ENCODE data around the gene DRC1.

DRC1 gene

DNA sequence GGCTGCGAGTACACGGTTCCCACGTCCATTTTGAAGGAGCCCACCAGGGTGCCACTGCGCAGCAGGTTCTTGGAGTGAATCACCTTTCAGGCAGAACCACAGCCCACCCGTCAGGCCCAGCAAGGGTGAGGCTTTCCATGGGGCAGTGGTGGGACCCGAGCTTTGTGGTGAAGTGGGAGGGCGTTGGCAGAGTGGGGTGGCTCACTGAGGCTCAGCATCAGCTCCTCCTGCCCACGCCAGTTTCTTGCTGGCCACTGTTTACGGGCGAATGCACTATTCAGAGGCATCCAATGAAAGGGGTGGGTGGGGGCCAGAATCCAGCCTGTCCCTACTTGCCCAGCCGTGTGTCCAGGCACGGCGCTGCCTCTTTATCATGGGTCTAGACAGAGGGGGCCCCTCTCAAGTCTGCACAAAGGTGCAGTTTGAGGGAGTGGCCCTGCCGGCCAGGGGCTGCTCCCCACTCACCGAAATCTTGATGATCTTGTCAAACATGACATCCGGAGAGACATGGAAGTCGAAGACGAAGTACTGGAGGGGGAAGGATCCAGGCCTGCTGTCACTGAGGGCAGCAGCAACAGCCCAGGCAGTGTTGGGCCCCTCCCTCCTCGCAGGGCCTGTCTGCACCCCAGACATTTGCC, 87.6 kb downstream of the DRC1 start:
- in situ Hi-C loops (cut with HindIII; ENCODE audit: low sequenced_read_pairs): no loop called here

DNA sequence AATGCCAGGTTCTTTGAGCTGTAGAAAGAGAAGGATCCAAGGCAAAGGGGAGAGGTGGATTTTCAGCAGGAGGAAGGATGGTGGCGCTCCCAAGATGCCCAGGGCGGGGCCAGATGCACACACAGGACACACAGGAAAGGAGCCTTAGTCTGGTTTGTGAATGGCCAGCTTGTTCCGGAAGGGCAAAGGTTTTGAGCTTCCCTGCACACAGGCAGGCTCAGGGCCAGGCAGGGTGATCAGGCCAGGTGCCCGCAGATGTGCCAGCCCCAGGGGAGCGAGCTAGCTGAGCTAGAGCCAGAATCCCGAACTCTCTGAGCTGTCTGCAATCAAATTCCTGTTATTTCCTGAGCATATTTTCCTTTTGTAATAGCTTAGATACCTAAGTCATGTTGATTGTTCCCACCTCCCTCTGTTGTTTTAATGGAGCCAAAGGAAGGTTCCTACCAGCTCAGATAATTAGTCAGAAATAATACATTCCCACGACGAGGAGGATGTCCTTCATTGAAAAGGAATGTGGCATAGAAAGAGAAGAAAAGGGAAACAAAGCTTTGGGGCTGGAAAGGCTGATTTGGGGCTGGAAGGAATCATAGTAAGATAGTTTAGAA, 89.9 kb downstream of the DRC1 start:
- in situ Hi-C loops (cut with HindIII; ENCODE audit: low sequenced_read_pairs): no loop called here

DNA sequence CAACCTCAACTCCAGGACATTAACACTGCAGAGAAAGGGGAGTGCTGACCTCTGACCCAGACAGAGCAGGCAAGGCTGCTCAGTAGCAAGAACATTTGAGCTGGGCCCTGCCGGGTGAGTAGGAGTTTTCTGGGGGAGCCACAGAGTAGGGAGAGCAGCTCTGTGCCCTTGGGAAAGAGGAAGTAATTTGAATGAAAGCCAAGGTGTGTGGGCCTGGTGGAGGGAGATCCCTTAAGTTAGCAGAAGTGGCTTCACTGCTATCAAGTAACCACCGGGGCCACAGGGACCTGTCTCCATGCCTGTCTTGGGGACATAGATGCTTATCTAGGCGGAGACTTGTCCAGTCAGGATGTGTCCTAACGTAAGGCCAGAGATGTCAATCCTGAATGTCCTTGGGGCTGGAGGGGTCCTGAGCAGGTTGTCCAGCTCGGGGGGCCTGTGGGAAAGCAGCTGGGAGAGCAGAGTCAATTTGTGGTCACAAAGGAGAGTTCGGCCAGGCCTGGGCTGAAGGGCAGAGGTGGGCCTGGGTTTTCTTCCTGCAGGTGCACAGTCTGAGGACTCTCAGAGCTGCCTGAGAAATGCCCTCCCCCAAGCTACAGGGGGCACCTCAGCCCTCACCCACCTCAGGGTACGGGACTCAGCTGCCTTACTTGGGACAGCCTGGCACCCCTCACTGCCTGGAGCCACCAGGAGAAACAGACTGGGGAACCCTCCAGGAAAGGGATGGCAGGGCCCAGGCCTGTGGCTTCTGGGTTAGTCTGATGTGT, 91.2 kb downstream of the DRC1 start:
- in situ Hi-C loops (cut with HindIII; ENCODE audit: low sequenced_read_pairs): no loop called here

DNA sequence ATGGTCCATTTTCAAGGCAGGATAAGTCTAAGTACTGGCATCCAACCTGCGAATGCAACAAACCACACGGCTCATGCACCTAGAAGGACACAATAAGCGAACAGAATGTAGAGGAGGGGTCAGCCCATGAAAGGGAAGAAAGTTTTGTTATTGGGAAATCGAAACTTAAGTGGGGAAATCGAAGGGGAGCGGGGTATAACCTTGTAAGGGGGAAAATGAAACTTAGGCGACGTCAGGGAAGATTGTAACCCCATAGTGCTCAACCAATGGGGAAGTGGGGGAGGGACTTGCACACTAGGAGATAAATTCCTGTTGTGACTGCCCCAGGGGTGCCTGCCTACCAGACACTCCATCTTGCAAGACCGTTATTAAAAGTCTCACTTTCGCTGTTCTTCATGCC, 91.8 kb downstream of the DRC1 start:
- in situ Hi-C loops (cut with HindIII; ENCODE audit: low sequenced_read_pairs): no loop called here

DNA sequence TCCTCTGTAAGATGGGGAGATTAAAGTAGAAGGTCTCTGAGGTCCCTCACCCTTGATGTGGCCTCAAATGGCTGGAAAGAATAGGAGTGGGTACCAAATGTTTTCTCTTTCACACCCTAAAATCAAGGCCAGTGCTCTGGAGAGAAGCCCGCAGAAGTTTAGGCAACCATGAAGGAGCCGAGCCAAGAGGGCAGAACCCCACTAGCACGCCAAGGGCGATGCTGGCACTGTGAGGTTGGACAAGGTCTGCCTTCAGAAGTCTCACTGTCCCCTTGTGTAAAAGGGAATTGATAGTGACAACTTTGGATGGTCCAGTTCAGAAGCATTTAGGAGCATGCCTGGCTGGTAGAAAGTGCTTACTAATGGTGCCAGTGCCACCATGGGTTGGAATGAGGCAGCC, 92.5 kb downstream of the DRC1 start:
- in situ Hi-C loops (cut with HindIII; ENCODE audit: low sequenced_read_pairs): no loop called here

DNA sequence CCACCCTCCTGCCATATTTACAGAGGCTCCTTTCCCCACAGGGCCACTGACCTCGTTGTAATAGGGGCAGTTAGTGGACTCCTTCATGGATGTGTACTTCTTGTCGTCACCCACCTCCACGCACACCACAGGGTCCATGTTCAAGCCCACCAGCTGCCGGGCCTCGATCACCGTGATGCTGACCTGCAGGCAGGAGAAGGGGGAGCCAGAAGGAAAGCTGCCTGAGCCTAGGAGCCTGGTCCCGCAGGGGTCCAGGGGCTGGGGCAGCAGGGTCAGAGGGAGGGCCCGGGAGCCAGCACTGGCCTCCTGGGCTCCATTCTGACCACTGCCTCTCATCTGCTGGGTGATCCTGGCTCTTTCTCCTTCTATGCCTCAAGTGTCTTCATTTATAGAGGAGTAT, 93.2 kb downstream of the DRC1 start:
- in situ Hi-C loops (cut with HindIII; ENCODE audit: low sequenced_read_pairs): no loop called here

DNA sequence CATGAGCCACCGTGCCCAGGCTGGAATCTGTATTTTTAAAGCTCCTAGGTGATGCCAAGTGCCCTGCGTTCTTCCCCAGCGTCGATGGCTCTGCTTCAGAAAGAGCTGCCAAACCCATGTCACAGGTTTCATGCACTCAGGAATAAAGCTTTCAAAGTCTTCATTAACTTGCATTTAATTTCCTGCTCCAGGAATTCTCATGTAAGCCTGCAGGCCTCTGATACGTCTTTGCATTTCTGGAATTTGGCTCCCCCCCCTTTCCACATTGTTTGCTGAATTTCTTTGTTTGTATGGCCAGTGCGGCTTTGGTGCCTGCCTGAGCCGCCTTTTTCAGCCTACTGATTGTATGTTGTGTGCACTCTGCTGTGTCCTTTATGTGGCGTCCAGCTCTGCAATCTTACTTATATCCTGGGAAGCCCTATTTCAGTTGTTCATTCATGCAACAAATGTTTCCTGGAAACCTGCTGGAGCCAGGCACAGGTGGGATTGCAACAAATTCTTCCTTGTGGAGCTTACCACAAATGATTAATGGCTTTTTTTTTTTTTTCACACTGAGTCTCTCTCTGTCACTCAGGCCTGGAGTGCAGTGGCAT, 94.1 kb downstream of the DRC1 start:
- in situ Hi-C loops (cut with HindIII; ENCODE audit: low sequenced_read_pairs): no loop called here

DNA sequence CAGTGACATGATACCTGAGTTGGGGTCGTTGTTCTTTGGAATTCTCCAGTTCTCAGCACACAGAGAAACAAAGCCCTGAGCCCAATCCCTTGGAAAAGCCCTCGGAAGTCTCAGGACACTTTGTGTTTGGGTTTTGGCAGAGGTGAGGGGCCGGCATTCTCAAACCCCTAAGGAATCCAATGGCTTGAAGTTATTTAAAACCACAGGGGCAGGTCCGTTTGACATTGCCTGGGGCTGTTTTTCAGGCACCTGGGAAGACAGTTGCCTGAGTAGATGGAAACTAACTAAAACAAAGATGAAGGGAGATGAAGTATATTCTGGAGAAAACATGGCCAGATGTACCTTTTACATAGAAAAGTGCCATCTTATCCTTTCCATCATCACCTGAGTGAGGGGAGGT, 98.7 kb downstream of the DRC1 start:
- in situ Hi-C loops (cut with HindIII; ENCODE audit: low sequenced_read_pairs): no loop called here

DNA sequence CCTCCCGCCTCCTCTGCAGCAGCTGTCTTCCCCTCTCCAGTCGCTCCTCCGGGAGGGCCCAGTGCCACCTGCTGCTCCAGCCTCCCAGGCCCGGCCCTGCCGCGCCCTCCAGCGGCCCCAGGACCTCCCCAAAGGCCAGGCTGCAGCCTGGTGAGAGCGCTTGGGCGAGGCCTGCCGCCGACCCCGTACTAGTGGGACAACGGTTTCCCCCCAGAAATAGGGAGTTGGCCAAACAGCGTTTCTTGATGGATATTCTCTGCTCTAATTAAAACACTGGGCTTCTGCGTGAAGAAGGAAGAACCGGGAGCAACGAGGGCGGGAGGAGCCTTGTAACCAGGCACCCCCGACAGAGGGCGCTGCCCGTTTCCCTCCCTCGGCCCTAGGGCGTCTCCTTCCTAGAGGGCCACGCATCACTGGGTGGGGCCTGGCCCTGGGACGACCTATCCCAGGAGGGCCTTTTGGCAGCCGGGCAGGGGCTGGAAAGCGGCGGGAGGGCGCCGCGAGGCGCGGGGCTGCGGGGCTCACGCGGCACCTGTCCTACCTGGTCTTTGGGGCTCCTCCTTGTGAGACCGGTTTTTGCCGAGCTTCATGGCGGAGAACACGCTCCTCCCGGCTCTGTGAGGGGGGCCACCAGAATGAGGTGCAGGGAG, 101.6 kb downstream of the DRC1 start:
- in situ Hi-C loops (cut with HindIII; ENCODE audit: low sequenced_read_pairs): no loop called here

DNA sequence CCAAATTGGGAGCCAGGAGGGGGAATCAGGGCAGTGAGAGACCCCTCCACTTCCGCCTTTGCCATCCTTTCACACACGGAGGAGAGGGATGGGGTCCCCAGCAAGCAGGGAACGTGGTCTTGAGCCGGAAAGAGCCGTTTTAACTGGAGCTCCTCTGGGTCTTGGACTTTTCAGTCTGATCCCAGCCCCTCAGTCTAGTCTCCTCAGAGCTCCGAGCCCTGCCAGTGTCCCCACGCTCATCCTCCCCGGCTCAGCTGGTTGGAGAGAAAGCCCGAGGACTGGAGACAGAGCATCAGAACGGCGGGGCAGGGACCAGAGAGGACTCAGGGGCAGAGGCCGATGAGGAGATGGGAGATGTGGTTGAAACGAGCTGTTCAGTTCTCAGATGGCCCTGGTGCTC, 102.3 kb downstream of the DRC1 start:
- in situ Hi-C loops (cut with HindIII; ENCODE audit: low sequenced_read_pairs): no loop called here

DNA sequence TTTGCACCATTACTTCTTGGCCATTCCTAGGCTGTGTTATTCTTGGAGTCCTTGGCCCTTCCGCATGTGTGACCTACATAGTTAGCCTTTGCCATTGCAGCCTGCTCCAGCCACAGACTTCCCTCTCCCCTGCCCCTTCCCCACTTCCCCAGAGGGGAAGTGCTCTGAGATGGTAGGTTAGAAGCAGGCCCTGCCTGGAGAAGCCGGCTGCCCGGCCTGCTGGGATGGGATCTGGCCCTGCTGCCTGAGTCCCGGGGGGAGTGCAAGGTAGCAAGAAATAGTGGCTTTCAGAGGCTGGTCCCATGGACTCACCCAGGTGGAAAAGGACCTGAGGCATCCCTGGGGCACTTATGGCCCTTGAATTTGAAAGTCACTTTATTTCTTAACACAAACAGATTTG, 104.6 kb downstream of the DRC1 start:
- in situ Hi-C loops (cut with HindIII; ENCODE audit: low sequenced_read_pairs): no loop called here

Data from DLD1 (cell line).